Gastrocnemius medialis (tissue), 4 donors: Measurements from ENCODE around the gene SIK2. TPM values are rescaled to one million over a fixed set of nuclear protein-coding genes. Genes with fewer than 3 reads are reported as not detected.

Source experiments
- ATAC-seq, 2 donors: fragments of 150-250 bp; one replicate each; pipeline ENCODE4 v1.9.1; 2016
- DNase-seq, 2 donors: peaks; one replicate each; pipeline ENCODE4 v3.0.0-alpha.2; 2019
- H3K27ac ChIP-seq, 4 donors: fragments of 200-600 bp; sonication (generic); 1 replicate in 1 of 4; 2 replicates in 3 of 4; pipeline ENCODE4 v1.5.1; 2016 to 2018; ENCODE audit warnings: mild to moderate bottlenecking in 2 of 4, moderate library complexity in 1 of 4
- H3K27me3 ChIP-seq, 3 donors: fragments of 200-600 bp; sonication (generic) in 2 of 3; 1 replicate in 1 of 3; 2 replicates in 2 of 3; pipeline versions ENCODE4 v1.5.1 to v1.6.0; 2016 to 2019; ENCODE audit warnings: mild to moderate bottlenecking in 1 of 3, moderate library complexity in 1 of 3
- H3K36me3 ChIP-seq, 2 donors: fragments of 200-600 bp; sonication (generic) in 1 of 2; one replicate each; pipeline ENCODE4 v1.5.1; 2017 to 2018
- H3K4me1 ChIP-seq, 2 donors: fragments of 200-600 bp; sonication (generic) in 1 of 2; one replicate each; pipeline ENCODE4 v1.5.1; 2016 to 2017; ENCODE audit warnings: mild to moderate bottlenecking in 2 of 2
- H3K4me3 ChIP-seq, 4 donors: fragments of 200-600 bp; sonication (generic) in 3 of 4; 1 replicate in 1 of 4; 2 replicates in 3 of 4; pipeline ENCODE4 v1.5.1; 2016 to 2019; ENCODE audit warnings: mild to moderate bottlenecking in 2 of 4
- H3K9me3 ChIP-seq, 3 donors: fragments of 200-600 bp; sonication (generic) in 2 of 3; 1 replicate in 1 of 3; 2 replicates in 2 of 3; pipeline ENCODE4 v1.5.1; 2016 to 2019
- POLR2A ChIP-seq, 2 donors: fragments of 450-650 bp; IDR thresholded peaks; one replicate each; pipeline ENCODE4 v1.6.1; 2017; ENCODE audit warnings: antibody characterized with exemption in 2 of 2, mild to moderate bottlenecking in 2 of 2, moderate library complexity in 2 of 2
- in situ Hi-C, 4 donors: fragments of 200-750 bp; cut with MboI; loops; one replicate each; pipeline versions ENCODE4 v1.15.0 to v1.8.0; 2017; ENCODE audit warnings: low sequenced_read_pairs in 4 of 4
- intact Hi-C: fragments of 100-400 bp; cut with DNase I; formaldehyde crosslinking; loops from one replicate; pipeline ENCODE4 v1.15.1; 2023; ENCODE audit warnings: low total_unique reads
- total RNA-seq, 4 donors: library from RNA; depleted of rRNA; stranded (reverse); fragments of >200 nt; gene quantifications; one replicate each; pipeline versions ENCODE4 v1.1.0 to v1.2.3, GENCODE V29; 2016
- TF ChIP-seq, protein P1 (sequence below), 5 experiments: fragments of 450-650 bp in 3 of 5; fragments of 200-600 bp in 2 of 5; sonication (generic) in 2 of 5; IDR thresholded peaks in 4 of 5; conservative IDR thresholded peaks in 1 of 5; 1 replicate in 4 of 5; 2 replicates in 1 of 5; pipeline ENCODE4 v1.5.1; 2016 to 2019; ENCODE audit warnings: antibody characterized with exemption in 5 of 5, mild to moderate bottlenecking in 3 of 5, moderate library complexity in 3 of 5

The SIK2 gene
- total RNA-seq, 4 donors from 2014 or later, result 16.5 to 98.7 (median 43.8) TPM

DNA sequence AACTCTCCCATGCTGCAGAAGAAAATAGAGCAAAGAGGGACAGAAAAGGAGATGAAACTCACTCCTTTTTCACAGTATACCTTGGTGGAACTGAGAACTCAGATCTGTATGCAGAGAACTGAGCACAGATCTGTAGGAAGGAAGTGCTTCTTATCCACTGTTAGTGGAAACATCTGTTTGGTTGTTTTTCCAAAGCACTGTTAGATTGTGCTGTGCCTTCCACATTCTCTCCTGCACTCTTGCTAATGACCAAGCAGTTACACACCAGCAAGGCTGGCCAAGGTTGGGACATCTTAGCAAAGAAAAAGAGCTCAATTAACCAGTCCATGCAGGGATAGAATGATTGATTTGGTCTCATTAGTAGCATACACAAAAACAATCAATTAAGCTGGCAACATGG, 20.1 kb upstream of the SIK2 start:
- in situ Hi-C loops, result no loop called here
- TF ChIP-seq, protein P1, sequence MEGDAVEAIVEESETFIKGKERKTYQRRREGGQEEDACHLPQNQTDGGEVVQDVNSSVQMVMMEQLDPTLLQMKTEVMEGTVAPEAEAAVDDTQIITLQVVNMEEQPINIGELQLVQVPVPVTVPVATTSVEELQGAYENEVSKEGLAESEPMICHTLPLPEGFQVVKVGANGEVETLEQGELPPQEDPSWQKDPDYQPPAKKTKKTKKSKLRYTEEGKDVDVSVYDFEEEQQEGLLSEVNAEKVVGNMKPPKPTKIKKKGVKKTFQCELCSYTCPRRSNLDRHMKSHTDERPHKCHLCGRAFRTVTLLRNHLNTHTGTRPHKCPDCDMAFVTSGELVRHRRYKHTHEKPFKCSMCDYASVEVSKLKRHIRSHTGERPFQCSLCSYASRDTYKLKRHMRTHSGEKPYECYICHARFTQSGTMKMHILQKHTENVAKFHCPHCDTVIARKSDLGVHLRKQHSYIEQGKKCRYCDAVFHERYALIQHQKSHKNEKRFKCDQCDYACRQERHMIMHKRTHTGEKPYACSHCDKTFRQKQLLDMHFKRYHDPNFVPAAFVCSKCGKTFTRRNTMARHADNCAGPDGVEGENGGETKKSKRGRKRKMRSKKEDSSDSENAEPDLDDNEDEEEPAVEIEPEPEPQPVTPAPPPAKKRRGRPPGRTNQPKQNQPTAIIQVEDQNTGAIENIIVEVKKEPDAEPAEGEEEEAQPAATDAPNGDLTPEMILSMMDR (IDR thresholded peaks at IDR 0.05 in 4 of 5, conservative IDR thresholded peaks at IDR 0.05 in 1 of 5), result no peak
- TF ChIP-seq POLR2A (IDR thresholded peaks at IDR 0.05), result no peak
- DNase-seq (no peak), ATAC-seq (no peak)
- no peaks in the 10 kb centered on the region for H3K4me1 ChIP-seq
- no peaks in the 10 kb centered on the region for H3K27me3 ChIP-seq
- H3K27ac ChIP-seq, result no peak overlapping the region
- H3K36me3 ChIP-seq, result no peaks in the 10 kb centered on the region
- H3K4me3 ChIP-seq, result no peak overlapping the region
- H3K9me3 ChIP-seq, result no peaks in the 10 kb centered on the region
- intact Hi-C loops, result no loop called here

DNA sequence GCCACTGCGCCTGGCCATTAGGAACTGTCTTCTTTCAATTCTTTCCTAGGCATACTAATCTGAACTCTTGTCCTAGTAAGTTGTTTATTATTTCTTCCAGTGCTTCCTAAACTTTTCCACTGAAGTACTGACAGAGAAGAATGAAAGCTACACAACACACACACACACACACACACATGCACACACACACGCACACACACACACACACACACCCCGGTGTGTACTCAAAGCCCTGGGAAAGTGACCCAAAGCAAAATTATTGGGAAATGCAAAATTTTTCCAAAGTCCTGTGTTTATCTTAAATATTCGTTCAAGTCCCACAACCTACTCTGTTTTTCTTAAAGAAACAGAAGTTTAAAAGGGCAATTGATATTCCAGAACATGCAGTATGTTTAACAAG, 19.4 kb upstream of the SIK2 start:
- intact Hi-C loops (no loop called here), in situ Hi-C loops (no loop called here)
- Histone ChIP-seq H3K9me3 (no peaks in the 10 kb centered on the region), H3K27me3 (no peaks in the 10 kb centered on the region), H3K27ac (no peak overlapping the region), H3K36me3 (no peaks in the 10 kb centered on the region), H3K4me1 (no peaks in the 10 kb centered on the region), H3K4me3 (no peak overlapping the region)
- TF ChIP-seq, protein P1 (IDR thresholded peaks at IDR 0.05 in 4 of 5, conservative IDR thresholded peaks at IDR 0.05 in 1 of 5), result no peak
- no peak for TF ChIP-seq POLR2A (IDR thresholded peaks at IDR 0.05)
- ATAC-seq (no peak), DNase-seq (no peak)

DNA sequence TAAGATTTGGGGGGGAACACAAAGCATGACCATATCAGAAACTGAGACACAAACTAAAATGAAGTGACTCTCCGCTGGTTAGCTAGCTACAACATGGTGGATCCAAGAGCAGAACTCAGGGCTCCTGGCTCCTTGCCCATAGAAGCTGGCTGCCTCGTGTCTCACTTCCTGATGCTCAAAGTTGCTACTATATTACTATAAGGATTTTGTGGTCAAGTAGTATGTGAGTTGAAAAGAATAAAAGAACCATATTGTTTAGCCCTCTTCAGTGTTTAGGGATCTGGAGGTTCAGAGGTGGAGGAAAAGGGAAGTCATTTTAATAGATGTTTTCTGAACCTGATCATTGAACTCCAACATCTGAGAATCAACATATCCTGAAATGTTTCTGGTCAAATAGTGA, 16.9 kb upstream of the SIK2 start:
- TF ChIP-seq POLR2A (IDR thresholded peaks at IDR 0.05), result no peak
- TF ChIP-seq, protein P1 (IDR thresholded peaks at IDR 0.05 in 4 of 5, conservative IDR thresholded peaks at IDR 0.05 in 1 of 5), result no peak
- no peak for DNase-seq
- no peaks in the 10 kb centered on the region for H3K9me3 ChIP-seq

DNA sequence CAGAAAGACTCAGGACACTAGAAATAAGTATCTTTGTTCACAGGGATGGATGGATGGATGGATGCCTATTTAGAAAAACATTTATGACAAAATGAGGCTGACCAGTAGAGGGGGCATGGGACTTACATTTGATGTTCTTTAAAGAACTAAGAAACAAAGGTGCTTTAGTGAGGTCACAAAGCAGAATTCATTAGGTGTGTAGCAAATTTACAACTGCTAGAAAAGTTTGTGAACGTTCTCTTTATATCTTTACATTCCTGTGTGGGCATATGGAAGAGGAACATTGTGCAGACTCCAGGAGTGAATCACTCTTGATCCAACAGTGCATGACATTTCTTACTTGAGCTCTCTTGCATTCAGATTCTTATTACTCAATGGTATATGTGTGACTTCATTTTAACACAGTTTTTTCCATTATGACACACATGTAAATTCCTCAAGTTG, 15.8 kb upstream of the SIK2 start:
- Histone ChIP-seq H3K27me3 (no peaks in the 10 kb centered on the region), H3K36me3 (no peaks in the 10 kb centered on the region), H3K4me3 (no peak overlapping the region), H3K4me1 (no peaks in the 10 kb centered on the region), H3K9me3 (no peaks in the 10 kb centered on the region), H3K27ac (no peak overlapping the region)
- no peak for DNase-seq
- intact Hi-C loops, result no loop called here
- TF ChIP-seq POLR2A (IDR thresholded peaks at IDR 0.05), result no peak
- TF ChIP-seq, protein P1 (IDR thresholded peaks at IDR 0.05 in 4 of 5, conservative IDR thresholded peaks at IDR 0.05 in 1 of 5), result peak; percentile 38 to 58 (median 56)
- ATAC-seq, result peak in 1 of 2 donors; percentile 36
- in situ Hi-C loops, result loop anchor here in 1 of 4 donors (5.0 kb wide), 1 partner anchor 256 kb away; no protein-coding TSS in a partner anchor

More for the DNA sequence above, 16.9 kb upstream of the SIK2 start:
- Histone ChIP-seq H3K27ac (no peak overlapping the region), H3K27me3 (no peaks in the 10 kb centered on the region), H3K4me3 (no peak overlapping the region), H3K4me1 (no peaks in the 10 kb centered on the region), H3K36me3 (no peaks in the 10 kb centered on the region)
- ATAC-seq, result no peak
- intact Hi-C loops (no loop called here), in situ Hi-C loops (loop anchor here in 1 of 4 donors (5.0 kb wide), 1 partner anchor 257 kb away; no protein-coding TSS in a partner anchor)

DNA sequence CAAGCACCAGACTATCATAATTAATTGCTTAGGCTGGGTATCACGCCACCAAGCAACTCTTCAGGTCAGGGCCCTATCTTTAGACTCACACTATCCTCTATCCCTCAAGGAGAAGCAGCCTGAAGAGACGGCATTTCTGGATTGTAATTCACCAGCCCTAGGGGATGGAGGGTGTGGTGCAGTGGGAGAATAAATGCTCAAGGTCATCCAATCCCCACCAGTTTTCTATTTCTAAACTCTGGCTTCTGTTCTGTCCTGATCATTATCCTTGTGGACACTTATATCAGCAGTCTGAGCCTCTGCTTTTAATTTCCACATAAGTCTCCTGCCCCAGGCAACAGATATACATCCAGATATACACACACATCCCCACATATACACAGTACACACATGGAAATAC, 13.1 kb upstream of the SIK2 start:
- no peak for ATAC-seq
- in situ Hi-C loops, result loop anchor here in 1 of 4 donors (5.0 kb wide), 1 partner anchor 253 kb away; no protein-coding TSS in a partner anchor
- no peaks in the 10 kb centered on the region for H3K9me3 ChIP-seq

More for the DNA sequence above, 13.1 kb upstream of the SIK2 start:
- Histone ChIP-seq H3K27ac (no peak overlapping the region), H3K4me3 (no peak overlapping the region), H3K36me3 (no peaks in the 10 kb centered on the region), H3K27me3 (no peaks in the 10 kb centered on the region), H3K4me1 (no peaks in the 10 kb centered on the region)
- no peak for DNase-seq
- TF ChIP-seq, protein P1 (IDR thresholded peaks at IDR 0.05 in 4 of 5, conservative IDR thresholded peaks at IDR 0.05 in 1 of 5), result no peak
- TF ChIP-seq POLR2A (IDR thresholded peaks at IDR 0.05), result no peak
- intact Hi-C loops, result no loop called here
